B cell (primary cell): Measurements from ENCODE around the gene GALNT17. TPM values are rescaled to one million over a fixed set of nuclear protein-coding genes. Genes with fewer than 3 reads are reported as not detected.

Experiments used
- ATAC-seq: fragments of 200-7000 bp; cut with Tn5 transposase; one replicate; pipeline ENCODE4 v1.10.0; 2021; ENCODE audit warnings: low read depth, mild to moderate bottlenecking, moderate number of reproducible peaks, moderate library complexity
- CTCF ChIA-PET: fragments of 350-600 bp; sonication (Branson Sonifier 250); formaldehyde crosslinking; loops from one replicate; lab custom pipeline; 2021; ENCODE audit warnings: antibody characterized with exemption, inconsistent platforms; lab: Charles Lee
- POLR2A ChIA-PET: fragments of 350-600 bp; sonication (Branson Sonifier 250); formaldehyde crosslinking; loops from one replicate; lab custom pipeline; 2021; ENCODE audit warnings: antibody characterized with exemption; lab: Charles Lee
- DNase-seq: peaks from one replicate; pipeline ENCODE4 v3.0.0; 2013
- H2AFZ ChIP-seq: 2 replicates; pipeline ENCODE4 v1.6.1; 2012; ENCODE audit warnings: mild to moderate bottlenecking, low read depth, low read length; ENCODE audit not compliant: insufficient read depth, poor library complexity, severe bottlenecking
- H3K27ac ChIP-seq, 2 donors: 1 replicate in 1 of 2; 2 replicates in 1 of 2; pipeline ENCODE4 v1.5.1; 2012 to 2013; ENCODE audit warnings: low read length in 2 of 2, mild to moderate bottlenecking in 2 of 2, moderate library complexity in 1 of 2
- H3K27me3 ChIP-seq, 4 experiments: fragments of 200-600 bp in 1 of 4; sonication (generic) in 1 of 4; replicated peaks in 1 of 4; 1 replicate in 2 of 4; 2 replicates in 2 of 4; pipeline versions ENCODE4 v1.6.1 to v1.7.0; 2013 to 2016; ENCODE audit warnings: low read length in 3 of 4, mild to moderate bottlenecking in 2 of 4, mixed read lengths in 1 of 4, moderate library complexity in 1 of 4; ENCODE audit not compliant: insufficient read depth in 4 of 4, control insufficient read depth in 3 of 4; ENCODE audit errors: control extremely low read depth in 1 of 4
- H3K36me3 ChIP-seq, 2 experiments: replicated peaks in 1 of 2; 1 replicate in 1 of 2; 2 replicates in 1 of 2; pipeline versions ENCODE4 v1.6.1 to v1.7.1; 2013; ENCODE audit warnings: low read length in 1 of 2; ENCODE audit not compliant: insufficient read depth in 2 of 2, control insufficient read depth in 1 of 2; ENCODE audit errors: control extremely low read depth in 1 of 2, extremely low read depth in 1 of 2
- H3K4me1 ChIP-seq, 2 donors: fragments of 200-600 bp in 1 of 2; sonication (generic) in 1 of 2; 1 replicate in 1 of 2; 2 replicates in 1 of 2; pipeline versions ENCODE4 v1.5.1 to v1.6.1; 2013 to 2017; ENCODE audit warnings: low read length in 2 of 2; ENCODE audit not compliant: control insufficient read depth in 2 of 2, insufficient read depth in 2 of 2
- H3K4me2 ChIP-seq: replicated peaks from 2 replicates; pipeline ENCODE3; 2012; ENCODE audit warnings: mild to moderate bottlenecking, low read depth, low read length; ENCODE audit not compliant: poor library complexity, severe bottlenecking
- H3K4me3 ChIP-seq, 5 experiments: fragments of 200-600 bp in 1 of 5; sonication (generic) in 1 of 5; 1 replicate in 3 of 5; 2 replicates in 2 of 5; pipeline versions ENCODE4 v1.5.1 to v1.7.0; 2011 to 2016; ENCODE audit warnings: low read length in 4 of 5, mild to moderate bottlenecking in 4 of 5, low read depth in 2 of 5, control low read depth in 1 of 5, moderate library complexity in 1 of 5; ENCODE audit not compliant: insufficient read depth in 1 of 5; ENCODE audit errors: control extremely low read depth in 1 of 5, extremely low read depth in 1 of 5
- H3K79me2 ChIP-seq: fragments of 200-600 bp; sonication (generic); one replicate; pipeline ENCODE4 v1.6.0; 2016; ENCODE audit warnings: low read length; ENCODE audit not compliant: control insufficient read depth, insufficient read depth
- H3K9ac ChIP-seq: fragments of 200-600 bp; sonication (generic); 2 replicates; pipeline ENCODE4 v1.6.1; 2017; ENCODE audit warnings: mild to moderate bottlenecking, low read length, moderate library complexity
- H3K9me3 ChIP-seq, 3 donors: one replicate each; pipeline versions ENCODE4 v1.6.1 to v1.7.1; 2013; ENCODE audit warnings: low read length in 2 of 3; ENCODE audit not compliant: control insufficient read depth in 2 of 3, insufficient read depth in 1 of 3; ENCODE audit errors: control extremely low read depth in 1 of 3
- H4K20me1 ChIP-seq: 2 replicates; pipeline ENCODE4 v1.6.0; 2012; ENCODE audit warnings: mild to moderate bottlenecking, low read length; ENCODE audit not compliant: insufficient read depth, control insufficient read depth, poor library complexity, severe bottlenecking
- H3K27ac Mint-ChIP-seq: one replicate; pipeline ENCODE4 v1.8.0; 2021; ENCODE audit warnings: mixed read lengths
- H3K27me3 Mint-ChIP-seq: one replicate; pipeline ENCODE4 v1.8.0; 2021; ENCODE audit warnings: mixed read lengths
- H3K4me1 Mint-ChIP-seq: one replicate; pipeline ENCODE4 v1.8.0; 2021; ENCODE audit warnings: mixed read lengths
- H3K4me3 Mint-ChIP-seq: one replicate; pipeline ENCODE4 v1.8.0; 2021; ENCODE audit warnings: mixed read lengths
- H3K9me3 Mint-ChIP-seq: one replicate; pipeline ENCODE4 v1.8.0; 2022; ENCODE audit warnings: mixed read lengths; ENCODE audit not compliant: insufficient read depth
- EZH2 ChIP-seq: IDR thresholded peaks from 2 replicates; pipeline ENCODE4 v1.6.1; 2012; ENCODE audit warnings: borderline replicate concordance, low read depth, mild to moderate bottlenecking, moderate library complexity, low read length; ENCODE audit not compliant: insufficient read depth, poor library complexity, severe bottlenecking
- WGBS: methylation state at CpG from one replicate; pipeline ENCODE4 v1.1.5; 2013; ENCODE audit warnings: missing lambda C conversion rate; ENCODE audit not compliant: insufficient coverage; 5-methylcytosine and 5-hydroxymethylcytosine counted together
- intact Hi-C: fragments of 100-400 bp; cut with micrococcal nuclease; formaldehyde crosslinking; loops from one replicate; pipeline ENCODE4 v1.10.0; 2022
- polyA plus RNA-seq: library from polyadenylated mRNA; depleted of rRNA; stranded (reverse); fragments of >200 nt; gene quantifications from 2 replicates; pipeline ENCODE4 v1.2.3, GENCODE V29; 2012
- total RNA-seq, 2 donors: library from RNA; stranded (reverse); fragments of 120-200 nt in 1 of 2; gene quantifications; 1 replicate in 1 of 2; 2 replicates in 1 of 2; pipeline versions ENCODE4 v1.2.3 to v1.2.4, GENCODE V29; 2013 to 2022
- TF ChIP-seq, protein P1 (sequence below): fragments of 200-600 bp; IDR thresholded peaks from one replicate; pipeline ENCODE4 v1.8.0; 2022; ENCODE audit warnings: antibody characterized with exemption, mild to moderate bottlenecking

GALNT17 gene
- total and polyA plus RNA-seq, 2 donors (not counting 1 experiment from before 2014, with no cell fraction given), result not detected

GRCh38 chr7:71135663-71136062 is 3.7 kb downstream of the GALNT17 start:
- no peak for ATAC-seq
- H3K27ac ChIP-seq, result no peak overlapping the region
- Mint-ChIP-seq H3K4me3 (no peak overlapping the region), H3K9me3 (no peaks in the 10 kb centered on the region), H3K4me1 (peaks cover 1% of the 10 kb centered on the region), H3K27me3 (peaks cover 22% of the 10 kb centered on the region), H3K27ac (no peak overlapping the region)
- H3K36me3 ChIP-seq, result no peaks in the 10 kb centered on the region
- no peaks in the 10 kb centered on the region for H3K79me2 ChIP-seq
- ChIA-PET CTCF (no interaction called here), POLR2A (no interaction called here)
- no peak overlapping the region for H3K4me2 ChIP-seq
- no peaks in the 10 kb centered on the region for H4K20me1 ChIP-seq
- TF ChIP-seq, protein P1, sequence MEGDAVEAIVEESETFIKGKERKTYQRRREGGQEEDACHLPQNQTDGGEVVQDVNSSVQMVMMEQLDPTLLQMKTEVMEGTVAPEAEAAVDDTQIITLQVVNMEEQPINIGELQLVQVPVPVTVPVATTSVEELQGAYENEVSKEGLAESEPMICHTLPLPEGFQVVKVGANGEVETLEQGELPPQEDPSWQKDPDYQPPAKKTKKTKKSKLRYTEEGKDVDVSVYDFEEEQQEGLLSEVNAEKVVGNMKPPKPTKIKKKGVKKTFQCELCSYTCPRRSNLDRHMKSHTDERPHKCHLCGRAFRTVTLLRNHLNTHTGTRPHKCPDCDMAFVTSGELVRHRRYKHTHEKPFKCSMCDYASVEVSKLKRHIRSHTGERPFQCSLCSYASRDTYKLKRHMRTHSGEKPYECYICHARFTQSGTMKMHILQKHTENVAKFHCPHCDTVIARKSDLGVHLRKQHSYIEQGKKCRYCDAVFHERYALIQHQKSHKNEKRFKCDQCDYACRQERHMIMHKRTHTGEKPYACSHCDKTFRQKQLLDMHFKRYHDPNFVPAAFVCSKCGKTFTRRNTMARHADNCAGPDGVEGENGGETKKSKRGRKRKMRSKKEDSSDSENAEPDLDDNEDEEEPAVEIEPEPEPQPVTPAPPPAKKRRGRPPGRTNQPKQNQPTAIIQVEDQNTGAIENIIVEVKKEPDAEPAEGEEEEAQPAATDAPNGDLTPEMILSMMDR, result no peak
- TF ChIP-seq EZH2, result no peak
- H3K9ac ChIP-seq, result no peak overlapping the region
- H3K4me1 ChIP-seq, result no peaks in the 10 kb centered on the region
- H3K9me3 ChIP-seq, result peaks cover 0 to 13% (median 0%) of the 10 kb centered on the region in 3 donors
- intact Hi-C loops, result no loop called here
- 78% methylated on average over 4 of the region's 4 CpGs for WGBS
- H3K27me3 ChIP-seq, result peaks cover 0 to 15% (median 0%) of the 10 kb centered on the region in 4 experiments
- H3K4me3 ChIP-seq, result no peak overlapping the region
- DNase-seq, result no peak
- H2AFZ ChIP-seq, result no peak overlapping the region

DNA sequence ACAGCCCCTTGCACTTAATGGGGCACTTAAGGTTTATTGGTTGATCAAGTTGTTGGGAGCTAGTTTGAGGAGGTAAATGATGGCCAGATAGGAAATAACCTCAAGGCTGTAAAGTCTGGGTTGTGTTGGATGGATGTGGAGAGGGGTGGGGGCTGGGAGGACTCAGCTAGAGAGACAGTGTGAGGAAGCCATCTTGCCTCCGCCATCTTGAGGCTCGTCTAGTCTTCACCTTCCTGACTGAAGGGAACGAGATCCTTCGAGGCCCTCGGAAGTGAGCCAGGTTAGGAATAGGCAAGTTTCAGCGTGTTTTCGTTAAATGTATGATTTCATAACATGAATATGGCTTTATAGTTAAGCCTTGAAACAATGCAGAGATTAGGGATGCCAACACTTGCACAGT is 5.5 kb downstream of the GALNT17 start:
- intact Hi-C loops, result no loop called here
- Histone ChIP-seq H3K27me3 (peaks cover 0 to 7% (median 0%) of the 10 kb centered on the region in 4 experiments), H2AFZ (no peak overlapping the region), H3K4me2 (no peak overlapping the region), H3K79me2 (no peaks in the 10 kb centered on the region), H3K4me3 (no peak overlapping the region), H3K27ac (no peak overlapping the region), H4K20me1 (no peaks in the 10 kb centered on the region), H3K9me3 (peaks cover 0 to 16% (median 0%) of the 10 kb centered on the region in 3 donors), H3K4me1 (no peaks in the 10 kb centered on the region), H3K36me3 (no peaks in the 10 kb centered on the region), H3K9ac (no peak overlapping the region)
- H3K4me3 Mint-ChIP-seq, result no peak overlapping the region
- WGBS, result 100% methylated on average over 2 of the region's 7 CpGs
- ChIA-PET CTCF (no interaction called here), POLR2A (no interaction called here)
- H3K27me3 Mint-ChIP-seq, result peaks cover 16% of the 10 kb centered on the region
- H3K4me1 Mint-ChIP-seq, result peaks cover 1% of the 10 kb centered on the region
- no peak overlapping the region for H3K27ac Mint-ChIP-seq
- TF ChIP-seq, protein P1, result no peak
- no peak for TF ChIP-seq EZH2
- ATAC-seq (no peak), DNase-seq (no peak)
- H3K9me3 Mint-ChIP-seq, result no peaks in the 10 kb centered on the region
